ENCODE data around the gene PLA2G3. TPM values are rescaled to one million over a fixed set of nuclear protein-coding genes. Genes with fewer than 3 reads are reported as not detected.
A peak's percentile ranks its signal among the peaks of the same experiment; 100 is the strongest.

PLA2G3 gene
- total RNA-seq, 3 donors from 2014 or later: 0.22 TPM; not detected in 2

DNA sequence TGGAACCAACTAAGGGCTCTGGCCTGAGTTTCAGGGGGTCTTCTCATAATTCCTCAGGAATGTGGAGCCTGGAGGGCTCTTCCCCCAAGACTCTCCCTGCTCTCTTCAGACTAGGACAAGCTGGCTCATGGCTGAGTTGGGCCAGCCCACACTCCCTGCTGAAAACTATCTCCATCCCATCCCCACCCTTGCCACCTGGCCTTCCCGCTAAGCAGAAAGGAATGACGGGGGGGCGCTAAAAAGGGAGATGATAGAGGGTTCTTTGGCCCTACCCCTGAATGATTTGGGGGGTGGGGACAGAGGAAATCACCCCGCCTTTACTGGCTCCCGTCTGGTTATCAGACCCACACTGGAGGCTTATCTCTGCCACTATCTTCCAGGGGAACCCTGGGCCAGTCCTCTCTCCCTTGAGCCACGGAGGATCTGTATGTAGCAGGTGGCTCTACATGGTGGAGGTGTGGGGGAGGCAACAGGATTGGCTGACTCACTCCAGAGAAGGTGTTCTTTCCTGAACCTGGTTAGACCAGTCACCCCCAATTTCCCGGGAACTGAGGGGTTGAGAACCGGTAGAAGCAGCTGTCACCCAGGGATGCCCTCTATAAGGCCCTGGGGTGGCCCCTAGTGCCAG lies 53.5 kb downstream of the PLA2G3 start:
- H3K9me3 ChIP-seq: no peaks in the 10 kb centered on the region
- H3K4me3 ChIP-seq: no peak overlapping the region
- no peaks in the 10 kb centered on the region for H3K36me3 ChIP-seq (ENCODE audit: low read depth)
- TF ChIP-seq, protein P1, sequence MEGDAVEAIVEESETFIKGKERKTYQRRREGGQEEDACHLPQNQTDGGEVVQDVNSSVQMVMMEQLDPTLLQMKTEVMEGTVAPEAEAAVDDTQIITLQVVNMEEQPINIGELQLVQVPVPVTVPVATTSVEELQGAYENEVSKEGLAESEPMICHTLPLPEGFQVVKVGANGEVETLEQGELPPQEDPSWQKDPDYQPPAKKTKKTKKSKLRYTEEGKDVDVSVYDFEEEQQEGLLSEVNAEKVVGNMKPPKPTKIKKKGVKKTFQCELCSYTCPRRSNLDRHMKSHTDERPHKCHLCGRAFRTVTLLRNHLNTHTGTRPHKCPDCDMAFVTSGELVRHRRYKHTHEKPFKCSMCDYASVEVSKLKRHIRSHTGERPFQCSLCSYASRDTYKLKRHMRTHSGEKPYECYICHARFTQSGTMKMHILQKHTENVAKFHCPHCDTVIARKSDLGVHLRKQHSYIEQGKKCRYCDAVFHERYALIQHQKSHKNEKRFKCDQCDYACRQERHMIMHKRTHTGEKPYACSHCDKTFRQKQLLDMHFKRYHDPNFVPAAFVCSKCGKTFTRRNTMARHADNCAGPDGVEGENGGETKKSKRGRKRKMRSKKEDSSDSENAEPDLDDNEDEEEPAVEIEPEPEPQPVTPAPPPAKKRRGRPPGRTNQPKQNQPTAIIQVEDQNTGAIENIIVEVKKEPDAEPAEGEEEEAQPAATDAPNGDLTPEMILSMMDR (IDR thresholded peaks at IDR 0.05): no peak
- ATAC-seq (no peak), DNase-seq (no peak)
- peaks cover 25% of the 10 kb centered on the region for H3K4me1 ChIP-seq (ENCODE audit: low read depth)
- intact Hi-C loops (cut with DNase I, micrococcal nuclease): loop anchor here in 1 of 2 donors (5.0 kb wide), 1 partner anchor 140 kb away; no protein-coding TSS in a partner anchor

DNA sequence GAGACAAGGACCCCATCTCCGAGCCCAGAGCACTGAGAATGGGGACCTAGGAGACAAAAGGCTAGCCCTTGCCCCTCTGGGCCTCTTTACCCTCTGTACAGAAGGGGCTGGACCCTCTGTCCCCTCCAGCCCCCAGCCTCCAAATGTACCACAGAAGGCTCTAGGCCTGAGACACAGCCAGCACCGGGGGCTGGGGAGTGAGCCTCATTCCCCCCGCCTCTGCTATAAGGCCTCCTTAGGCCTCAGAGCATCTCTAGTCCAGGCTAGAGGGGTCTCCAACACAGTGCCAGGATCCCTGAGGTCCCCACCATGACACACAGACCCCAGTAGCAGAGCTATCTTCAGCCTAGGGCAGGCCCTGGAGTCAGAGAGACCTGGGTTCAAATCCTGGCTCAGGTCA lies 54.4 kb downstream of the PLA2G3 start:
- Histone ChIP-seq H3K4me3 (no peak overlapping the region), H3K36me3 (ENCODE audit: low read depth) (no peaks in the 10 kb centered on the region), H3K9me3 (no peaks in the 10 kb centered on the region), H3K4me1 (ENCODE audit: low read depth) (peaks cover 25% of the 10 kb centered on the region)
- intact Hi-C loops (cut with DNase I, micrococcal nuclease): loop anchor here in 1 of 2 donors (5.0 kb wide), 1 partner anchor 139 kb away; no protein-coding TSS in a partner anchor
- TF ChIP-seq, protein P1 (IDR thresholded peaks at IDR 0.05): no peak
- DNase-seq (peak in 1 of 3 donors; percentile 38), ATAC-seq (no peak)

DNA sequence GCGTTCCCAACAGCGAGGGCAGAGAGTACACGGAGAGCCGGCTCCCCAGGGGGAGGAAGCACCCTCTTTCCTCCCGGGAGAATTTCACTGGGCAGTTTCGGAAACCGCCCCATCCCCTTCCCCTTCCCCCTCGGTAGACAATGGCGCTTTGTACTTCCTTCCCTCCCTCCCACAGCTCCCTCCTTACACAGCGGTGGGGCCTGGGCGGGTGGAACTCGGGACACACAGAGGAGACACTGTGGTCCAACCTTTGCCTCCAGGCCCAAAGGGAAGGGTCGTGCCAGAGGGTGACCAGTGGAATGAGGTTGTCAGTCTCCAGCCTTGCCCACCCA lies 54.8 kb downstream of the PLA2G3 start:
- ATAC-seq (no peak), DNase-seq (peak in 1 of 3 donors; percentile 56)
- Histone ChIP-seq H3K4me1 (ENCODE audit: low read depth) (peaks cover 27% of the 10 kb centered on the region), H3K4me3 (no peak overlapping the region), H3K36me3 (ENCODE audit: low read depth) (no peaks in the 10 kb centered on the region), H3K9me3 (no peaks in the 10 kb centered on the region)
- intact Hi-C loops (cut with DNase I, micrococcal nuclease): loop anchor here in 1 of 2 donors (5.0 kb wide), 1 partner anchor 138 kb away; no protein-coding TSS in a partner anchor
- TF ChIP-seq, protein P1 (IDR thresholded peaks at IDR 0.05): no peak

DNA sequence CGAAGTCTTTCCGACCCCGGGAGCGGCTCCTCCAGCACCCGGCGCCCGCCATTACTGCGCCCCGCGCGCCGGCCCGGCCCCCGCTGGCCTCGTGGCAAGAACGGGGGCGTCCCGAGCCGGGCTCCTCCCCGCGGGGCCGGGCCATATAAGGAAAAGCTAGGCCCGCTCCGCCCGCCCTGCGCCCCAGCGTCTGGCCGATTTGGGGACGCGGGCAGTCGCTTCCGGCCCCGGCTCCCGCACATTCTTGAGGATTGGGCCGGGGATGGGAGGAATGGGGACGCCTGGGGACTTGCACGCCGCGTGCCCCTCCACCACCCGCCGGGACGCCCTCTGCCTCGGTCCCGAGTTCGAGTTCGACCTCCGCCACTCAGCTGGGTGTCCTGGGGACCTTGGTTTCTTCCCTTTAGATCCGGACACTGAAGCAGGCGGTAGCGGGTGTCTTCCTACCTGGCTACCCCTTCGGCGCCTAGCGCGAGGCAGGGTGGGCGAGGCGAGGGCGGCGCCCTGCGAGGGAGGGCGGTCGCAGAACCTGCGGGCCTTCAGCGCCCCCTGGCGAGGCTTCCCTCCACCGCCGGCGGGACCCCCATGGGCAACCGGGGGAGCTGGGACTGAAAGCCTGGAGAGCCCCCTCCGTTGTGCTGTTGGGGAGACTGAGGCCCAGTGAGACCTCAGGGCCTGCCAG lies 55.4 kb downstream of the PLA2G3 start:
- TF ChIP-seq, protein P1 (IDR thresholded peaks at IDR 0.05): peak; percentile 80
- Histone ChIP-seq H3K9me3 (no peaks in the 10 kb centered on the region), H3K36me3 (ENCODE audit: low read depth) (no peaks in the 10 kb centered on the region), H3K4me3 (peak overlapping the region; percentile 31), H3K4me1 (ENCODE audit: low read depth) (peaks cover 33% of the 10 kb centered on the region)
- ATAC-seq: peak; percentile 71
- peak; percentile 90 to 91 (median 91) for DNase-seq
- intact Hi-C loops (cut with DNase I, micrococcal nuclease): loop anchor here (5.0 kb wide), 1 partner anchor 138 kb away; no protein-coding TSS in a partner anchor

Small RNAs within 50 kb of the gene (microRNA-seq; reads per million reads assigned to microRNA genes)
- 2.3 reads per million, percentile 5 among the genes with 10 or more reads in this experiment for gene MIR3928

Other genes with a start within 250 kb of the PLA2G3 start
- 10 to 100 TPM; 14.0 to 28.0 (median 20.0) TPM for gene MORC2, start 171.7 kb downstream of the PLA2G3 start, total RNA-seq
- 10 to 100 TPM; 68.2 to 83.2 (median 72.0) TPM for gene TUG1, start 171.2 kb downstream of the PLA2G3 start, total RNA-seq
- gene SMTN, start 59.2 kb downstream of the PLA2G3 start, total RNA-seq: 100 to 1,000 TPM in 2 of 3 donors, 10 to 100 TPM in 1; 63.6 to 799 (median 104) TPM
- 100 to 1,000 TPM in 1 of 3 donors, 10 to 100 TPM in 2; 22.3 to 286 (median 83.4) TPM for gene SELENOM, start 32.9 kb downstream of the PLA2G3 start, total RNA-seq
- 10 to 100 TPM; 21.3 to 44.0 (median 24.1) TPM for gene INPP5J, start 17.5 kb downstream of the PLA2G3 start, total RNA-seq
- gene RNF185, start 19.7 kb upstream of the PLA2G3 start, total RNA-seq: 10 to 100 TPM; 33.8 to 43.1 (median 38.4) TPM
- gene LIMK2, start 71.8 kb upstream of the PLA2G3 start, total RNA-seq: 100 to 1,000 TPM in 2 of 3 donors, 10 to 100 TPM in 1; 76.7 to 137 (median 120) TPM
- gene PIK3IP1, start 152.0 kb upstream of the PLA2G3 start, total RNA-seq: 10 to 100 TPM; 17.1 to 24.7 (median 22.8) TPM
- gene PATZ1, start 205.8 kb upstream of the PLA2G3 start, total RNA-seq: 10 to 100 TPM; 16.5 to 23.1 (median 16.9) TPM